ENCODE measurements around the gene ITGA4. TPM values are rescaled to one million over a fixed set of nuclear protein-coding genes. Genes with fewer than 3 reads are reported as not detected.
A peak's percentile ranks its signal among the peaks of the same experiment; 100 is the strongest.

Gene ITGA4
- total and polyA plus RNA-seq, 12 donors: 0.37 to 14.5 (median 3.6) TPM

DNA sequence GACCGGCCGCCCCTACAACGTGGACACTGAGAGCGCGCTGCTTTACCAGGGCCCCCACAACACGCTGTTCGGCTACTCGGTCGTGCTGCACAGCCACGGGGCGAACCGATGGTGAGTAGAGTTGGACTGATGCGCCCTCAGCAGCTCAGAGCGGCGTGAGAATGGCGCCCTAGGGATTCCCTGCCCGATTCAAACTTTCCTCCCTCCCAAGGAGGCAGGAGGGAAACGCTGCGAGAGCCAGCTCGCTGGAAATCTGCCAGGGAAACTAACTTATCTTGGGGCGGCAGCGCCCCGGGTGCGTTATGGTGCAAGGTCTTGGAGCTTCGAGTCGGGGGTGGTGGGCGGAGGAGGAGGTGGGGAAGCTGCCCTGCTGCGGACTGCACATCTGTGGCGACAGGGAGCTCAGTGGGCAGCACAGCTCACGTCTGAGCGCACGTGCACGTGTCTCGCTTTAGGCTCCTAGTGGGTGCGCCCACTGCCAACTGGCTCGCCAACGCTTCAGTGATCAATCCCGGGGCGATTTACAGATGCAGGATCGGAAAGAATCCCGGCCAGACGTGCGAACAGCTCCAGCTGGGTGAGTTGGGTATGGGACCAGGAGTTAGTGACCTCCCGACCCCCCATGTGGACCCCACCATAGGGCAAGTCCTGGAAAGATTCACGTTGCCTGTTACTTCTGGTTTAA, 697 bp downstream of the ITGA4 start:
- DNase-seq: peak; percentile 5 to 49 (median 18)
- H3K27me3 ChIP-seq: peaks cover 21% of the 10 kb centered on the region
- intact Hi-C loops (cut with DNase I): no loop called here
- peak overlapping the region in 2 of 5 donors; percentile 67 to 82 for H3K27ac ChIP-seq
- H3K9me3 ChIP-seq (replicated peaks in 1 of 3): no peaks in the 10 kb centered on the region
- H3K4me3 ChIP-seq: peak overlapping the region in 1 of 4 donors; percentile 45
- WGBS, 4 donors: 2 to 3% (median 2%) methylated on average over 7 to 45 of the region's 45 CpGs
- H3K36me3 ChIP-seq (replicated peaks in 1 of 2): no peaks in the 10 kb centered on the region
- H3K4me1 ChIP-seq (replicated peaks in 1 of 2): peaks cover 0 to 6% of the 10 kb centered on the region in 2 donors
- TF ChIP-seq POLR2A (IDR thresholded peaks at IDR 0.05) (no peak), CTCF (IDR thresholded peaks at IDR 0.05) (no peak)

- H3K36me3 ChIP-seq (replicated peaks in 1 of 2): no peaks in the 10 kb centered on the region
- H3K27me3 ChIP-seq: peaks cover 21% of the 10 kb centered on the region
- H3K4me3 ChIP-seq: peak overlapping the region in 1 of 4 donors; percentile 45
- intact Hi-C loops (cut with DNase I): no loop called here
- no peaks in the 10 kb centered on the region for H3K9me3 ChIP-seq (replicated peaks in 1 of 3)
- no peak for DNase-seq
- no peak overlapping the region for H3K27ac ChIP-seq
- H3K4me1 ChIP-seq (replicated peaks in 1 of 2): peaks cover 0 to 6% of the 10 kb centered on the region in 2 donors
- no peak for TF ChIP-seq POLR2A (IDR thresholded peaks at IDR 0.05)
- TF ChIP-seq CTCF (IDR thresholded peaks at IDR 0.05): no peak
- 62 to 70% (median 67%) methylated on average over 2 of the region's 2 CpGs for WGBS, 4 donors
These were observed 1.7 kb downstream of the ITGA4 start for GRCh38 chr2:181458871-181459270.

- Histone ChIP-seq H3K27me3 (peaks cover 21% of the 10 kb centered on the region), H3K4me1 (replicated peaks in 1 of 2) (peaks cover 0 to 6% of the 10 kb centered on the region in 2 donors), H3K27ac (no peak overlapping the region), H3K9me3 (replicated peaks in 1 of 3) (no peaks in the 10 kb centered on the region), H3K36me3 (replicated peaks in 1 of 2) (no peaks in the 10 kb centered on the region), H3K4me3 (no peak overlapping the region)
- no peak for TF ChIP-seq CTCF (IDR thresholded peaks at IDR 0.05)
- no peak for TF ChIP-seq POLR2A (IDR thresholded peaks at IDR 0.05)
- WGBS, 4 donors: 25 to 42% (median 29%) methylated on average over 1 of the region's 1 CpG
- intact Hi-C loops (cut with DNase I): loop anchor here in 1 of 2 donors (10.0 kb wide), 2 partner anchors 255 to 345 kb away; no protein-coding TSS in a partner anchor
- DNase-seq: no peak
These were observed 2.4 kb downstream of the ITGA4 start for GRCh38 chr2:181459621-181460021.

DNA sequence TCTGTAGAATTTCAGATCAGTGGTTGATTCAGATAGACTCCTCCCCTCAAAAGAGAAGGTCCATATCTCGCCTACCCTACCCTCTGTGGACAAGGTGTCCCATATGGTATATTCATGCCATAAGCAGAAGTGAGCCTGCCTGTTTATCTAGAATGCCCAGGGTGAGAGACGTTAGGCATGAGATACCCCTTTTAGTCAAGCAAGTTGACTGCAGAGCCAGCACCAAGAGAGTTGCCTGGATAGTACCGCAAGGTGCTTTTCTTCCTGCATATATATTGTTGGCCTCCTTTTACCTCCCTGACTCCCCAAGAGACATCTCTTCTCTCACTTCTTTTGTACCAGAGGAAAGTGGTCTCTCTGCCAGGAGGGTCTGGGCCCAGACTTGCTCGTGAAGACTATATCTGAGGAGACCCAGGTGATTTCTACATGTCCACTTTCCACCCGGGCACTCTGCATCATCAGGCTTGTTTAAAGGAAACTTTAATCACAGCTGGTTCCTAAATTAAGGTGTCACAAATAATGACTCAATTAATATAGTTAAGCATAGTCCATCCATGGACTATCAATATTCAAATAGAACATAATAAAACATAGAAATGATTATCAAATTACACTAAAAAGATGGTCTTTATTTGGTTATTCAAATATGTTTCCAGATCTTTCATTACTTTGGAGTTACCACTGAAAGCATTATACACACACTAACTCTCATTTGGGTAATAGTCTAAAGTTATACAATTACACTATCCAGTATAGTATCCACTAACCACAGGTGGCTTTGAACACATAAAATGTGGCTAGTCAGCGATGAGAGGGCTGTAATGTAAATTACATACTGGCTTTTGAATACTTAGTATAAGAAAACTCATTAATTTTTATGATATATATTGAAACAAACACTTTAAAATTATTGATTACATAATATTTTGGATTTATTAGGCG, 4.1 kb downstream of the ITGA4 start:
- no peak for DNase-seq
- WGBS, 4 donors: 59 to 72% (median 60%) methylated on average over 7 of the region's 7 CpGs
- H3K4me3 ChIP-seq: no peak overlapping the region
- TF ChIP-seq CTCF (IDR thresholded peaks at IDR 0.05): no peak
- TF ChIP-seq POLR2A (IDR thresholded peaks at IDR 0.05): no peak
- no peak overlapping the region for H3K27ac ChIP-seq
- peaks cover 0 to 6% of the 10 kb centered on the region in 2 donors for H3K4me1 ChIP-seq (replicated peaks in 1 of 2)
- H3K9me3 ChIP-seq (replicated peaks in 1 of 3): no peaks in the 10 kb centered on the region
- intact Hi-C loops (cut with DNase I): loop anchor here in 1 of 2 donors (10.0 kb wide), 2 partner anchors 253 to 347 kb away; no protein-coding TSS in a partner anchor
- H3K36me3 ChIP-seq (replicated peaks in 1 of 2): no peaks in the 10 kb centered on the region
- H3K27me3 ChIP-seq: peaks cover 21% of the 10 kb centered on the region
